ENCODE results near the gene RACK1. TPM values are rescaled to one million over a fixed set of nuclear protein-coding genes. Genes with fewer than 3 reads are reported as not detected.

RACK1 gene
- total RNA-seq, 1 donor from 2014 or later, result 2,172 TPM

GRCh38 chr5:181198106-181198685 lies 45.5 kb downstream of the RACK1 start:
- peaks cover 4% of the 10 kb centered on the region for H3K4me1 Mint-ChIP-seq
- H3K4me3 Mint-ChIP-seq, result no peak overlapping the region
- no peak overlapping the region for H3K27ac Mint-ChIP-seq
- no peak for DNase-seq
- peaks cover 2% of the 10 kb centered on the region for H3K36me3 Mint-ChIP-seq (ENCODE audit: low read depth)
- H3K27me3 Mint-ChIP-seq, result peaks cover 22% of the 10 kb centered on the region
- no peaks in the 10 kb centered on the region for H3K9me3 Mint-ChIP-seq
- intact Hi-C loops (cut with micrococcal nuclease), result no loop called here

GRCh38 chr5:181197326-181197951 lies 46.3 kb downstream of the RACK1 start:
- no peaks in the 10 kb centered on the region for H3K9me3 Mint-ChIP-seq
- peaks cover 19% of the 10 kb centered on the region for H3K27me3 Mint-ChIP-seq
- H3K4me3 Mint-ChIP-seq, result no peak overlapping the region
- intact Hi-C loops (cut with micrococcal nuclease), result no loop called here
- no peak overlapping the region for H3K27ac Mint-ChIP-seq
- peaks cover 10% of the 10 kb centered on the region for H3K4me1 Mint-ChIP-seq
- H3K36me3 Mint-ChIP-seq (ENCODE audit: low read depth), result peaks cover 2% of the 10 kb centered on the region
- DNase-seq, result no peak

- no peak for DNase-seq
- intact Hi-C loops (cut with micrococcal nuclease), result no loop called here
- H3K27ac Mint-ChIP-seq, result no peak overlapping the region
- peaks cover 24% of the 10 kb centered on the region for H3K4me1 Mint-ChIP-seq
- no peak overlapping the region for H3K4me3 Mint-ChIP-seq
- H3K9me3 Mint-ChIP-seq, result no peaks in the 10 kb centered on the region
- peaks cover 12% of the 10 kb centered on the region for H3K27me3 Mint-ChIP-seq
- H3K36me3 Mint-ChIP-seq (ENCODE audit: low read depth), result peaks cover 2% of the 10 kb centered on the region
Measured at GRCh38 chr5:181195249-181195761, 48.4 kb downstream of the RACK1 start.

GRCh38 chr5:181194489-181195248 lies 49.0 kb downstream of the RACK1 start:
- no peaks in the 10 kb centered on the region for H3K9me3 Mint-ChIP-seq
- no peak overlapping the region for H3K27ac Mint-ChIP-seq
- intact Hi-C loops (cut with micrococcal nuclease), result no loop called here
- H3K36me3 Mint-ChIP-seq (ENCODE audit: low read depth), result peaks cover 4% of the 10 kb centered on the region
- DNase-seq, result no peak
- H3K4me1 Mint-ChIP-seq, result peaks cover 28% of the 10 kb centered on the region
- H3K4me3 Mint-ChIP-seq, result no peak overlapping the region
- H3K27me3 Mint-ChIP-seq, result peaks cover 7% of the 10 kb centered on the region

GRCh38 chr5:181193656-181194055 lies 50.0 kb downstream of the RACK1 start:
- Mint-ChIP-seq H3K4me1 (peaks cover 29% of the 10 kb centered on the region), H3K36me3 (ENCODE audit: low read depth) (peaks cover 5% of the 10 kb centered on the region), H3K27me3 (peaks cover 6% of the 10 kb centered on the region), H3K9me3 (no peaks in the 10 kb centered on the region), H3K4me3 (no peak overlapping the region), H3K27ac (no peak overlapping the region)
- intact Hi-C loops (cut with micrococcal nuclease), result no loop called here
- no peak for DNase-seq

- no peak for DNase-seq
- Mint-ChIP-seq H3K27ac (peak overlapping the region; percentile 95), H3K9me3 (no peaks in the 10 kb centered on the region), H3K4me1 (peaks cover 40% of the 10 kb centered on the region), H3K36me3 (ENCODE audit: low read depth) (peaks cover 9% of the 10 kb centered on the region), H3K27me3 (peaks cover 10% of the 10 kb centered on the region), H3K4me3 (peak overlapping the region; percentile 92)
- intact Hi-C loops (cut with micrococcal nuclease), result no loop called here
Measured at GRCh38 chr5:181192337-181193046, 51.2 kb downstream of the RACK1 start.

GRCh38 chr5:181191526-181192336 lies 52.0 kb downstream of the RACK1 start:
- intact Hi-C loops (cut with micrococcal nuclease), result loop anchor here (1.0 to 2.0 kb wide), 3 partner anchors 16 to 53 kb away; no protein-coding TSS in a partner anchor
- peaks cover 40% of the 10 kb centered on the region for H3K4me1 Mint-ChIP-seq

GRCh38 chr5:181190711-181191525 lies 52.8 kb downstream of the RACK1 start:
- intact Hi-C loops (cut with micrococcal nuclease), result loop anchor here (1.0 to 2.0 kb wide), 3 partner anchors 16 to 53 kb away; no protein-coding TSS in a partner anchor
- Mint-ChIP-seq H3K4me3 (peak overlapping the region; percentile 92), H3K9me3 (no peaks in the 10 kb centered on the region), H3K27ac (peak overlapping the region; percentile 95), H3K27me3 (peaks cover 10% of the 10 kb centered on the region), H3K4me1 (peaks cover 44% of the 10 kb centered on the region), H3K36me3 (ENCODE audit: low read depth) (peaks cover 9% of the 10 kb centered on the region)
- peak; percentile 86 for DNase-seq

More at GRCh38 chr5:181191526-181192336, 52.0 kb downstream of the RACK1 start:
- peaks cover 10% of the 10 kb centered on the region for H3K27me3 Mint-ChIP-seq
- H3K27ac Mint-ChIP-seq, result peak overlapping the region; percentile 95
- peak overlapping the region; percentile 92 for H3K4me3 Mint-ChIP-seq
- peaks cover 9% of the 10 kb centered on the region for H3K36me3 Mint-ChIP-seq (ENCODE audit: low read depth)
- no peaks in the 10 kb centered on the region for H3K9me3 Mint-ChIP-seq
- peak; percentile 99 for DNase-seq

GRCh38 chr5:181189962-181190710 lies 53.6 kb downstream of the RACK1 start:
- DNase-seq, result peak; percentile 80
- H3K27me3 Mint-ChIP-seq, result peaks cover 10% of the 10 kb centered on the region
- intact Hi-C loops (cut with micrococcal nuclease), result loop anchor here (1.0 to 10.0 kb wide), 4 partner anchors 17 to 385 kb away; partner anchors contain the start of gene MGAT1
- peaks cover 9% of the 10 kb centered on the region for H3K36me3 Mint-ChIP-seq (ENCODE audit: low read depth)
- H3K9me3 Mint-ChIP-seq, result no peaks in the 10 kb centered on the region
- peaks cover 45% of the 10 kb centered on the region for H3K4me1 Mint-ChIP-seq
- peak overlapping the region; percentile 92 for H3K4me3 Mint-ChIP-seq
- peak overlapping the region; percentile 95 for H3K27ac Mint-ChIP-seq

- DNase-seq, result peak; percentile 87
- Mint-ChIP-seq H3K4me3 (peak overlapping the region; percentile 92), H3K27me3 (peaks cover 10% of the 10 kb centered on the region), H3K27ac (peak overlapping the region; percentile 95), H3K36me3 (ENCODE audit: low read depth) (peaks cover 9% of the 10 kb centered on the region), H3K4me1 (peaks cover 48% of the 10 kb centered on the region), H3K9me3 (no peaks in the 10 kb centered on the region)
- intact Hi-C loops (cut with micrococcal nuclease), result loop anchor here (1.0 to 10.0 kb wide), 3 partner anchors 17 to 385 kb away; partner anchors contain the start of gene MGAT1
Measured at GRCh38 chr5:181189363-181189961, 54.2 kb downstream of the RACK1 start.

GRCh38 chr5:181188700-181189362 lies 54.9 kb downstream of the RACK1 start:
- Mint-ChIP-seq H3K36me3 (ENCODE audit: low read depth) (peaks cover 9% of the 10 kb centered on the region), H3K4me1 (peaks cover 52% of the 10 kb centered on the region), H3K9me3 (no peaks in the 10 kb centered on the region), H3K27ac (peak overlapping the region; percentile 95), H3K4me3 (peak overlapping the region; percentile 92), H3K27me3 (peaks cover 10% of the 10 kb centered on the region)
- DNase-seq, result peak; percentile 95
- intact Hi-C loops (cut with micrococcal nuclease), result loop anchor here (1.0 to 10.0 kb wide), 4 partner anchors 16 to 384 kb away; partner anchors contain the start of genes MGAT1 and TRIM52
